GM19351 (cell line): ENCODE measurements around the gene C5AR2.
"Not testable (repeated sequence)": the region's sequence is repeated elsewhere in the genome, so short reads cannot be mapped to it uniquely, and the experiment has no call there.

Experiments used
- ATAC-seq: cut with Tn5 transposase; IDR thresholded peaks from one replicate; pipeline ENCODE4 v1.9.1; 2021; ENCODE audit warnings: mild to moderate bottlenecking, moderate library complexity; ENCODE audit not compliant: unreplicated experiment

The C5AR2 gene

GRCh38 chr19:47323409-47323808 is 8.6 kb upstream of the C5AR2 start:
- no peak for ATAC-seq

GRCh38 chr19:47323872-47324271 is 8.1 kb upstream of the C5AR2 start:
- ATAC-seq = no peak

- no peak for ATAC-seq
These were observed 7.5 kb upstream of the C5AR2 start for GRCh38 chr19:47324502-47324901.

GRCh38 chr19:47330466-47330869 is 1.5 kb upstream of the C5AR2 start:
- ATAC-seq = no peak

GRCh38 chr19:47331490-47331889 is 485 bp upstream of the C5AR2 start:
- ATAC-seq = no peak

GRCh38 chr19:47336765-47337718 is 5.1 kb downstream of the C5AR2 start:
- ATAC-seq = not testable (repeated sequence)

- ATAC-seq = no peak
These were observed 7.4 kb downstream of the C5AR2 start for GRCh38 chr19:47339196-47339880.

- no peak for ATAC-seq
These were observed 8.7 kb downstream of the C5AR2 start for GRCh38 chr19:47340477-47341208.

GRCh38 chr19:47341734-47342133 is 9.8 kb downstream of the C5AR2 start:
- ATAC-seq = no peak

- no peak for ATAC-seq
These were observed 11.3 kb downstream of the C5AR2 start for GRCh38 chr19:47343194-47343802.

GRCh38 chr19:47344425-47344824 is 12.4 kb downstream of the C5AR2 start:
- no peak for ATAC-seq

- ATAC-seq = not testable (repeated sequence)
These were observed 14.0 kb downstream of the C5AR2 start for GRCh38 chr19:47346024-47346423.

- ATAC-seq = peak; percentile 92
These were observed 17.1 kb downstream of the C5AR2 start, which contains the start of gene DHX34 for GRCh38 chr19:47348819-47349795. TSS of gene DHX34 (plus strand) at chr19:47349315. CDS start at chr19:47353031, 3,716 bp downstream.

GRCh38 chr19:47350630-47351029 is 18.7 kb downstream of the C5AR2 start:
- no peak for ATAC-seq

GRCh38 chr19:47351548-47351947 is 19.6 kb downstream of the C5AR2 start:
- no peak for ATAC-seq

- no peak for ATAC-seq
These were observed 20.1 kb downstream of the C5AR2 start for GRCh38 chr19:47352095-47352494.

- ATAC-seq = no peak
These were observed 21.3 kb downstream of the C5AR2 start for GRCh38 chr19:47353307-47353712.

GRCh38 chr19:47356900-47357299 is 24.9 kb downstream of the C5AR2 start:
- ATAC-seq = no peak

- ATAC-seq = no peak
These were observed 26.1 kb downstream of the C5AR2 start for GRCh38 chr19:47357788-47358680.
